ENCODE results near the gene BPIFB6. TPM values are rescaled to one million over a fixed set of nuclear protein-coding genes. Genes with fewer than 3 reads are reported as not detected.

BPIFB6 gene
- polyA plus RNA-seq, 12 donors, result not detected

GRCh38 chr20:33061658-33062028, 30.2 kb downstream of the BPIFB6 start:
- peak; percentile 5 for DNase-seq

DNA sequence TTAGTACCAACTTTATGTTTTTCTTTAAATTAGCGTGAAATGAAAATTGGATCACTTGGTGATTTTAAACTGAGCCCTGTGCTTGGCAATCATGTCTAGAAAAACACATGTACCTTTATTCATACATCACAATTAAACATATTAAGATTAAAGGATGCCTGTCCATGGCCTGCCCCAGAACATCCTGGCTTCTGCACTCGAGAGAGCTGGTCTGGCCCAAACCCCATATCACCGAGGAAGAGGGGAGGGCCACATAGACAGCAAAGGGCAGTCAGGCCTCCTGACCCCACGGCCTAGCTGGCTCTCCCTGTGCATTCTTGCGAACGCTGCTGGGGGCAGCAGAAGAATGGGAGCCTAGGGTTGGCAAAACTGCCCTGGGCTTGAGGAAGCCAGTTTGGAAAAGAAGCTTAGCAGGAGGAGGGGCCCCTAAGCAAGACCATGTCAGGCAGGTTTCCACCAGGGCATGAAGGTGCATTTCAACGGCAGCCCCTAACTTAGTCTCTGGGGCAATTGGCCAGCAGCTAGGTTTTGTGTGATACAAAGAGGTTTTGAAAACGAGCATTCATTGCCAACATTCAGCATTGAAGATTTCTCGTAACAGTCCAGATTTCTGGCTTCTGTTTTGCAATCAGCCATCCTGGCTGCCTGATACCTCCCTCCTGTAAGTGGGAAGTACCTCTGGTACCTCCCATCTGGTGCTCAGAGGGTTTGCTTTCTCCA, 30.8 kb downstream of the BPIFB6 start:
- no peak for DNase-seq

- DNase-seq, result no peak
Measured at GRCh38 chr20:33062825-33063149, 31.3 kb downstream of the BPIFB6 start.

- DNase-seq, result no peak
Measured at GRCh38 chr20:33063271-33063670, 31.8 kb downstream of the BPIFB6 start.

DNA sequence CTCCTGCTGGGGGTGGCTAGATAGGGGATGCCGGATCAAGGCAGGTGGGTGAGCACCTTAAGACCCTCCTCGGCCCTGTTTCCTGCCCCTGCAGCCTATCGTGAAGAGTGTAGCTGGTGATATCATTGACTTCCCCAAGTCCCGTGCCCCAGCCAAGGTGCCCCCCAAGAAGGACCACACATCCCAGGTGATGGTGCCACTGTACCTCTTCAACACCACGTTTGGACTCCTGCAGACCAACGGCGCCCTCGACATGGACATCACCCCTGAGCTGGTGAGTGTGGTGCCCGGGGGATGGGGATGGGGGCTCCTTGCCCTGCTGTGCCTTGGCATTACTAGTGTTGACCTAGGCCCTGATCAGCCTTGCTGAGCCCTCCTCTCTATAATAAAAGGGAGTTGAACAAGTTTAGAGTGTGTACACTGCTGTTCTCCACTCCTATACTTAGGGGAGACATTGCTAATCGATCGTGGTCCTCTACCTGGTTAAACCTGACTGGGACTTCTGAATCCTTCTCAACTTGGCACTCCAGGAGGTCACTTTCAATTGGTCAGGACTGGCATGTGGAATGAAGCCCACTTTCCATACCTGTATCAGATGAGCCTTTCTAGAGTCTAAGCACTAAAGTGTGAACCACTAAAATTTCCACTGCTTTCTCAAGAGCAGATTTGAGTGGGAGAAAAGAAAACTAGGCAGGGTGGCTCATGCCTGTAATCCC, 33.3 kb downstream of the BPIFB6 start:
- DNase-seq, result no peak

- no peak for DNase-seq
Measured at GRCh38 chr20:33065785-33066184, 34.3 kb downstream of the BPIFB6 start.

DNA sequence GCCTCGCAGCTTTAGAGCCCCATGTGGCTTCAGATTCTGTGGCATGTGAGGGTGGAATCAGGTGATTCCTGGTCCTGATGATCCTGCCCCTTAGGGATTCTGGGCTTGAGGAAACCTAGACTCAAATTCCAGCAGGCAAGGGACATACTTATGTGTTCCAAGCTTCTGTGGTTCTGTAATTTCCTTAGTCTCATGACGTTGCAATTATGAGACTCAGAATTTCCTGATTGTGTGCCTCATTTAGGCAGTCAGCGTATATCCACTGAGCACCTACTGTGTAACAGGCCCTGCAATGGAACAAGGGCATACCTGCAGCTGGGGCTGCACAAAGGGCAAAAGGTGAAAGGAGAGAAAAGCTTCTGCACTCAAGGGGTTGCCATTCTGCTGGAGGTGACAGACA, 36.4 kb downstream of the BPIFB6 start:
- no peak for DNase-seq

DNA sequence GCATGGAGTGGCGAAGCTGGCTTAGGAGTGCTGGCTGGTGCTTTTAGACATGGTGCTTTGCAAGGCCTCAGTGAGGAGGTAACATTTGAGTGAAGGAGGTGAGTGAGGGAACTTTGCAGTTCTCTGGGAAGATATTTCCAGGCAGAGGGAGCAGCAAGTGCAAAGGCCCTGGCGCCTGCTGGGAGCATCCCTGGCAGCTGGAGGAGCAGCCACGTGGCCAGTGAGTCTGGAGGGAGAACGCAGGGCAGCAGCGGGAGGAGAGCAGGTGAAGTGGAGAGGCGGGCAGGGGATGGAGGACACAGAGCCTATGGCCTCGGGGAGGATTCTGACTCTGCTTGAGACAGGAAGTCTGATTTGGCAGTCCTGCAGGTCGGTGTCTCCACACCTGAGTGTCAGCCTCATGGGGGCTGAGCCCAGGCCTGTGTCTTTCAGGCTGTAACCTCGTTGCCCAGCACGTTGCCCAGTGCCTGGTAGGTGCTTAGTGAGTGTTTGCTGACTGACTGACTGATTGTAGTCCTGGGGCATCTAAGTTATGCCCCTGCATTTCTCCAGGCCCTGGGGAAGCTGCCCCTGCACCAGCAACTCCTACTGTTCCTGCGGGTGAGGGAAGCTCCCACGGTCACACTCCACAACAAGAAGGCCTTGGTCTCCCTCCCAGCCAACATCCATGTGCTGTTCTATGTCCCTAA, 36.9 kb downstream of the BPIFB6 start:
- no peak for DNase-seq

DNA sequence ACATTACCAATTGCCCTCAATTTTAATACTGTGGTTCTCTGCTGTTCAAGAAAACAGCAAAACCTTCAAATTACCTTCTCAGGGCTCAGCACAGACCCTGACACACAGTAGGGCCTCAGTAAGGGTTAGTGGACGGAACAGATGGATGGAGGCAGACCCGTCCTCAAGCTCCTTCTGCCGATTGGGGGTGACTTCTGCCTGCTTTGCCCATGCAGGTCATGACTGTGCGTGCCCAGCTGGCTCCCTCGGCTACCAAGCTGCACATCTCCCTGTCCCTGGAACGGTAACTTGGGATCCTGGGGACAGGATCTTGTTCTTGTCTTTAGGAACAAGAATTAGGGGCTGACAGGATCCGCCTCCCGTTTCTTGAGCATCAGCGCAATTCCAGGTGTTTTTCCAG, 38.2 kb downstream of the BPIFB6 start:
- no peak for DNase-seq

GRCh38 chr20:33070111-33071053, 38.9 kb downstream of the BPIFB6 start:
- DNase-seq, result no peak

DNA sequence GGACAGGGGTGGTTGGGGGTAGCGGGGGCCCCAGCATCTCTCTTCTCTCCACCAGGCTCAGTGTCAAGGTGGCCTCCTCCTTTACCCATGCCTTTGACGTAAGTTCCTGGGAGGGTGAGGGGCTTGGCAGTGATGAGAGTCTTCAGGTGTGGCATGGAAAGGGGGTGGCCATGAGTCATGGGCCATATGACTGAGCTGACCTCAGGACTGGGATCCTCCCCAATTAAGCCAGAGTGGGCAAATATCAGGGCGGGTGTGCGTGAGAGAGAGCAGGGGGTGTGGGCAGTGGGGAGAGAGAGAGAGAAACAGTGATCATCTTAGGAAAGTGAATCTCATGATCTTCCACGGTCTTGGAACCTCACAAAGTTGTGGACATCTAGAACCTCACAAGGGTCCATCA, 39.8 kb downstream of the BPIFB6 start:
- DNase-seq, result no peak

GRCh38 chr20:33072362-33072761, 40.9 kb downstream of the BPIFB6 start:
- no peak for DNase-seq

DNA sequence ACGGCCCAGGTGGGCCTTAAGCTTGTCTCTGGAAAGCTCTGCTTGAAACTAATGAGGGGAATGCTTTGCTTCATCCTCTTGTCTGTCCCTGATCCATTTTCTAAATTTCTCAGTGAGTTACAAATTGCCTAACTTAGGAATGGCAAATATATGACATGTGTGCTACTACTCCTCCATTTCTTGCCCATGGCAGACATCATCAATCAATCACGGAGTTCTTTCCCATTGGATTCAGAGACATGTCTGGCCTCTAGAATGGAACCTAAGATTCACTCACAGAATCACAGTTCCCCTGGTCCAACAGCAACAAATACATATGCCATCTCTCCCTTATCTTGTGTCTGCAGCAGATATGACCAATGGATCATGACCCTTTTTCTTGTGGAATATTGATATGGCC, 41.4 kb downstream of the BPIFB6 start:
- no peak for DNase-seq

- no peak for DNase-seq
Measured at GRCh38 chr20:33074675-33075074, 43.2 kb downstream of the BPIFB6 start.

- no peak for DNase-seq
Measured at GRCh38 chr20:33075281-33075680, 43.8 kb downstream of the BPIFB6 start.

GRCh38 chr20:33076662-33077372, 45.4 kb downstream of the BPIFB6 start:
- no peak for DNase-seq

DNA sequence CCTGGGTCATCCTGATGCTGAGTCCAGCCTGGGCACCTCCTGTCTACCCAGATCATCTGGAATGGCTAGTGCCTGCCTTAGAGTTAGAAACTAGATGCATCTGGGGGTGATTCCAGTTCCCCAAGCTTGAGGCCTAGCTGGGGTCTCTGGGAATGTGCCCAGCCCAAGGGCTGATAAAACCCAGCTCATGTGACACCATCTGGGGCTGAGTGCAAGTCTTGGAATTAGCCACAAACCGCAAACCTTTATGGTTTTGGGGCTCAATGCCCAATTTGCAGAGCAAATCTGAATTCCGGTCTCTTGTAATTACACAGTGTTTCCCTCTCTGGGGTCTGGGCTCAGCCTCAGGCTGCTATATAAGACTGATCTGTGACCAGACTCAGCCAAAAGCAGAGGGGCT, 47.8 kb downstream of the BPIFB6 start, which contains the start of gene BPIFB4:
TSS of gene BPIFB4 (plus strand) at position 385 of the 400 bp plus-strand sequence. CDS start 1,884 bp downstream, outside the sequence.
- DNase-seq, result no peak

GRCh38 chr20:33081411-33082154, 50.1 kb downstream of the BPIFB6 start:
- DNase-seq, result no peak

DNA sequence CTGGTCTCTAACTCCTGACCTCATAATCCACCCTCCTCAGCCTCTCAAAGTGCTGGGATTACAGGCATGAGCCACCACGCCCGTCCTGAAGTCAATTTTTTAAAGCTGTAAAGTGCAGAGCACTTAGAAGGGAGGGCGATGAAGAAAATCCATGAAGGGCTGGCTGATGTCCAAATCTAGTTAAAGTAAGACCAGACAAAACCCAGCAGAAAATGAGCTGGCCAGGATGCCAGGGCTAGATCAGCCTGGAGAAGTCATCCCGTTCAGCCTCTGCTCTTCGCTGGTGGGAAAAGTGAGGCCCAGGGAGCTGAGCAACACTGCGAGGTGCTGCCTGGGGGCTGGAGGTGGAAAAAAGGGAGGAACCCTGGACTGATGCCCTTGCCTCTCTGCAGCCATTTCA, 51.1 kb downstream of the BPIFB6 start:
- no peak for DNase-seq

DNA sequence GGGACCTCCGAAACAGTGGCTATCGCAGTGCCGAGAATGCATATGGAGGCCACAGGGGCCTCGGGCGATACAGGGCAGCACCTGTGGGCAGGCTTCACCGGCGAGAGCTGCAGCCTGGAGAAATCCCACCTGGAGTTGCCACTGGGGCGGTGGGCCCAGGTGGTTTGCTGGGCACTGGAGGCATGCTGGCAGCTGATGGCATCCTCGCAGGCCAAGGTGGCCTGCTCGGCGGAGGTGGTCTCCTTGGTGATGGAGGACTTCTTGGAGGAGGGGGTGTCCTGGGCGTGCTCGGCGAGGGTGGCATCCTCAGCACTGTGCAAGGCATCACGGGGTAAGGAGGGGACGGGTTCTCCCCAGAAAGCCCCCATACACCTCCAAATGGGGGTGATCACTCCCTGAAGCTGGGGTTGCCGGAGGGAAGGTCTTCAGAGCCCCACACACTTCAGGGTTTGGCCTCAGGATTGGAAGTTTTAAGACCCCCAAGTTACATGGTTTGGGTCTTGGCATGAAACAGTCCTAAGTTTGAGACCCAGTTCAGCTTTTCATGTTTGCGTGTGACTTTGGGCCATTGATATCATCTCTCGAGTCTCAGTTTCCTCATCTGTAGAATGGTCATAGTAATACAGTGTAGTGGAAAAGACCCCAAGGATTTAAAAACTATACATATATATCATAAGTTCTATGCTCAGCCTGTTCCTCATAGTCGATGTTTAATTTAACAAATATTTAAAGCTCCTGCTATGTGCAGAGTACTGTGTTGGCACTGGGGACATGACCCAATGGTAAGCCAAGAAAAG, 52.3 kb downstream of the BPIFB6 start:
- DNase-seq, result no peak
